Measurements from ENCODE around the gene UBAC1.
"Not testable (repeated sequence)": the region's sequence is repeated elsewhere in the genome, so short reads cannot be mapped to it uniquely, and the experiment has no call there.

UBAC1 gene

GRCh38 chr9:135920973-135921585 lies 40.1 kb downstream of the UBAC1 start:
- no peak for DNase-seq (ENCODE audit: low read depth)

GRCh38 chr9:135920256-135920930 lies 40.8 kb downstream of the UBAC1 start:
- DNase-seq (ENCODE audit: low read depth), result no peak

DNA sequence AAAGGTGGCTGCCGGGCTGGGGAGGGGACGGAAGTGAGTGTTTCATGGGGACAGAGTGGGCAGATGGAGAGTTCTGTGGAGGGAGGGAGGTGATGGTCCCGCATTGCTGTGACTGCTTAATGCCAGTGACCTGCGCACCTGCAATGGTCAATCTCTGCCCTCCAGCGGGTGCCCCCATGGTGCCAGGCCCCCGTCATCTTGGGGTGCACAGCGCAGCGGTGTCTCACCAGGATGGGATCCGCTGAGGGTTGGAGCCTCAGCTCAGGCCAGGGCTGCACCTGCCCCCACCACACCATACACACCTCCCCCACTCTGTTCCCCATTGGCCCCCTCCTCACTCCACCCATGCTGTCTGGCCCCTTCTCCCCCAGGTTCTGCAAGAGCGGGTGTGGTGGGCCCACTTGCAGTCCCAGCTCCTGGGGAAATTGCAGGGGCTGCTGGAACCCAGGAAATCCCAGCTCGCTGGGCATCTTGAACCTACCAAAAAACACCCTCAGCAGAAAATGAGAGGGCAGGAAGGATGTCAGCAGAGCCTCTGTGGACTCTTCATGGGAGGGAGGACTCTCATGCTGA lies 41.8 kb downstream of the UBAC1 start:
- no peak for DNase-seq (ENCODE audit: low read depth)

DNA sequence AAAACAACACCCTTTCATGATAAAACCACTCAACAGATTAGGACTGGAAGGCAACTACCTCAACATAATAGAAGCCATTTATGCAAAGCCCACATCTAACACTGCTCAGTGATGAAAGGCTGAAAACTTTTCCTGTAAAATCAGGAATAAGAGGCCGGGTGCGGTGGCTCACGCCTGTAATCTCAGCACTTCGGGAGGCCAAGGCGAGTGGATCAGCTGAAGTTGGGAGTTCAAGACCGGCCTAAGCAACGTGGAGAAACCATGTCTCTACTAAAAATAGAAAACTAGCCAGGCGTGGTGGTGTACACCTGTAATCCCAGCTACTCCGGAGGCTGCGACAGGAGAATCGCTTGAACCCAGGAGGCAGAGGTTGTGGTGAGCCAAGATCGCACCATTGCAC lies 44.9 kb downstream of the UBAC1 start:
- DNase-seq (ENCODE audit: low read depth), result not testable (repeated sequence)

DNA sequence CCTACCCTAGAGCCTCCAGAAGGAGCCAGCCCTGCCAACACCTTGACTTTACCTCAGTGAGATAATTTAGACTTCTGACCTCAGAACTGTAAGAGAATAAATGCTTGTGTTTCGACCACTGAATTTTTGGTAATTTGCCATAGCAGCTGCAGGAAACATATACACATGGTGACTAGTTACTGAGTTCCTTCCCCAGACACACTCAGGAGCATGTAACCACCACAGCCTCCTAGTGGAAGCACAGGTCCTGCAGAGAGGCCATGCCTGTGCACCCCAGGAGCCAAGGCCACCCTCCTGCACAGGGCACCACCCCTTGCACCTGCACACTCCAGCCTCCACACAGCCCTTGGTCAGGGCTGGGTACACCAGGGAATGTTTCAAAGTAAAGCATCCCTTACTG lies 46.3 kb downstream of the UBAC1 start:
- DNase-seq (ENCODE audit: low read depth), result no peak

DNA sequence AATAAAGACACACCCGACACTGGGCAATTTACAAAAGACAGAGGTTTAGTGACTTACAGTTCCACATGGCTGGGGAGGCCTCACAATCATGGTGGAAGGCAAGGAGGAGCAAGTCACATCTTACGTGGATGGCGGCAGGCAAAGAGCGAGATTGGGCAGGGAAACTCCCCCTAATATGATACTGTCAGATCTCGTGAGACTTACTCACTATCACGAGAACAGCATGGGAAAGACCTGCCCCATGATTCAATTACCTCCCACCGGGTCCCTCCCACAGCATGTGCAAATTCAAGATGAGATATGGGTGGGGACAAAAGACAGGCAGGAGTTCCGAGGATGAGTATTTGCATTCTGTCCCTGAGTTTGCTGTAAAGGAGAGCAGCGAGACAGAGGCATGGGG lies 49.9 kb downstream of the UBAC1 start:
- not testable (repeated sequence) for DNase-seq (ENCODE audit: low read depth)

DNA sequence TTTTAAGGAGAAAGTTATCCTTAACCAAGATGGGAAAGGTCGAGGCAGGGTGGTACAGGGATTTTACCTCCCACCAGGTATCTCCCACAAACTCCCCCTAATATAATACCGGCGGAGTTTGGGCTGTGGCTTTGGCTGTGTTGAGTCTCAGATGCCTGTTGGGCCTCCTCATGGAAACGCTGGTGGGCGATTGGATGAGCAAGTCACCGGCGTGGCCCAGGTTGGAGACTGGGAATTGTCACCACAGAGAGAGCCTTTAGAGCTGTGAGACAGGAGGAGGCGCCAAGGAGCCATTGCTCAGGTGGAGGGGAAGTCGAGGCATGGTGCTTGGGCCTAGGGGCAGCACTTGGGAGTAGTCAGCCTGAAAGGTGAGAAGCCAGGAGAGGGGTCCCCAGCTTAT lies 50.4 kb downstream of the UBAC1 start:
- no peak for DNase-seq (ENCODE audit: low read depth)

DNA sequence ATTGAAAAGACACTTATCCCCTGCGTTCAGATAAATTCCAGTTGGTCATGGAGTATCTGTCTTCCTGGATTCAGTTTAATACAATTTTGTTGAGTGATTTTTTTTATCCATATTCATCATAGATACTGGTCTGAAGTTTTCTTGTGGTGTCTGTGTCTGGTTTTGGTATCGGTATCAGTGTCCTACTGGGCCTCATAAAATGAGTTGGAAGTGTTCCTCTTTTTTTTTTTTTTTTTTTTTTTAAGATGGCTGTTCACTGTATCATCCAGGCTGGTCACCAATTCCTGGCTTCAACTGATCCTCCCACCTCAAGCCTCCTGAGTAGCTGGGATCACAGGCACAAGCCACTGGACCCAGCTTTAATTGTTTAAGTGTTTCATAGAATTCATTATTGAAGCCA lies 51.0 kb downstream of the UBAC1 start:
- DNase-seq (ENCODE audit: low read depth), result no peak

- no peak for DNase-seq (ENCODE audit: low read depth)
These were observed 51.8 kb downstream of the UBAC1 start for GRCh38 chr9:135909371-135909770.

GRCh38 chr9:135908754-135909204 lies 52.4 kb downstream of the UBAC1 start:
- no peak for DNase-seq (ENCODE audit: low read depth)

- DNase-seq (ENCODE audit: low read depth), result no peak
These were observed 53.0 kb downstream of the UBAC1 start for GRCh38 chr9:135908093-135908753.

DNA sequence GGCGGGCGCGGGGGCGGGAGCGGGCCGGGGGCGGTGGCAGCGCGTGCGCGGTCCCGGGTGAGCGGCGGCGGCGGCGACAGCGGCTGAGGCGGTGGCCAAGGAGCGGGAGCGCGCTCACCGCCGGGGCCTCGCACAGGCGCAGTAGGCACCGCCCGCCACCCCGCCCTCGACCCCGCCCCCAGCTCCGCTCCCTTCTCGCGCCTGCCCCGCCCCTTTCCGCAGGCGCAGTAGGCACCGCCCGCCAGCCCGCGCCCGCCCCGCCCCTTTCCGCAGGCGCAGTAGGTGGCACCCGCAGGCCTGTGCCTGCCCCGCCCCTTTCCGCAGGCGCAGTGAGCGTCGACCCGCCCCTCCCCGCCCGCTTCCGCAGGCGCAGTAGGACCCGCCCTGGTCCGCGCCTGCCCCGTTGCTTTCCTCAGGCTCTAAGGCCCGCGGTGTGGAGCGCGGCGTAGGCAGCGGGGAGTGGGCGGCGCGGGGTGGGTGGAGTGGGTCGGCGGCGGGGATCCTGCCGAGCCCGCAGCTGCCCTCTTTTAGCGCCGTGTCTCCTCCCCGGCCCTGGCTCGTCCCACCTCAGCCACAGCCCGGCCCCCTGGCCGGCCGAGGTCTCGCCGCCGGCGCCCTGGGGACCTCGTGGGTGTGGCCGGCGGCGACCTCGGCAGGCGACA lies 53.6 kb downstream of the UBAC1 start, which contains the start of gene CAMSAP1:
Gene CAMSAP1, minus strand, starts transcription at position 116 of the 662 bp plus-strand sequence. CDS start 387 bp downstream, outside the sequence.
- DNase-seq (ENCODE audit: low read depth), result no peak

DNA sequence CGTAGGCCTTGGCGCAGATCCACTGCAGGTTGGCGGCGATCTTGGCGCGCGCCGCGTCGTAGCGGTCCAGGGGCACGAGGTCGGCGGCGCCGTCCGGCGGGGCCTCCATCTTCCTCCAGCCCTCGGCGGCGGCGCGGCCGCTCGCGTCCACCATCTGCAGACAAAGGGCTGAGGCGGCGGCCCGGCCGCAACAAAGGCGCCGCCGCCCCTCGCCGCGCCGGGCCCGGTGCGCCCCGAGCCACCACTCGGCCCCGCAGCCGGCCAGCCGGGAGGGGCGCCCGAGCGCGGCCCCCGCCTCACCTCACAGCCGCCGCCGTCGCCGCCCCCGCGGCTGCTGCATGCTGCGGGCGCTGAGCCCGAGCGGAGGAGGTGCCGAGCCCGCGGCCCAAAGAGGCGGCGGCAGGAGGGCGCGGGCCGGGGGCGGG lies 54.2 kb downstream of the UBAC1 start:
- DNase-seq (ENCODE audit: low read depth), result no peak

GRCh38 chr9:135906291-135907005 lies 54.7 kb downstream of the UBAC1 start:
- DNase-seq (ENCODE audit: low read depth), result no peak

GRCh38 chr9:135905380-135906258 lies 55.6 kb downstream of the UBAC1 start:
- no peak for DNase-seq (ENCODE audit: low read depth)

- DNase-seq (ENCODE audit: low read depth), result no peak
These were observed 57.2 kb downstream of the UBAC1 start for GRCh38 chr9:135903786-135904520.

DNA sequence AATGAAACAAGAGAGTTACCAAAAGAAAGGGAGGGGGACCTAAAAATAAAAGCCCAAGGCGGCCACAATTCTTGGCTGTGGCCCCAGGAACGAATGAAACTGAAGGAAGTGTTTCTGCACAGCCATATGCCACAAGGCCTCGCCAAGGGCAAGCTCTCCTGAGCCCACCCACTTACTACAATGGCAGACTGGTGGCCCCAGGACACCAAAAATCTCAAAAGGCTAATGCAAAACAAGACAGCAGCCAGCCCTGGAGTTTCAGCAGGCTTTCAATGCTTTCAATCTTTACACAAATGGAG lies 57.9 kb downstream of the UBAC1 start:
- no peak for DNase-seq (ENCODE audit: low read depth)

GRCh38 chr9:135902655-135903357 lies 58.4 kb downstream of the UBAC1 start:
- DNase-seq (ENCODE audit: low read depth), result no peak

- DNase-seq (ENCODE audit: low read depth), result no peak
These were observed 59.3 kb downstream of the UBAC1 start for GRCh38 chr9:135901826-135902225.
